COR-L47 (cell line): Measurements from ENCODE around the gene RAD21L1.

ENCODE experiments used
- DNase-seq: peaks from one replicate; lab custom pipeline; 2025; lab: John Stamatoyannopoulos, UW

RAD21L1 gene

DNA sequence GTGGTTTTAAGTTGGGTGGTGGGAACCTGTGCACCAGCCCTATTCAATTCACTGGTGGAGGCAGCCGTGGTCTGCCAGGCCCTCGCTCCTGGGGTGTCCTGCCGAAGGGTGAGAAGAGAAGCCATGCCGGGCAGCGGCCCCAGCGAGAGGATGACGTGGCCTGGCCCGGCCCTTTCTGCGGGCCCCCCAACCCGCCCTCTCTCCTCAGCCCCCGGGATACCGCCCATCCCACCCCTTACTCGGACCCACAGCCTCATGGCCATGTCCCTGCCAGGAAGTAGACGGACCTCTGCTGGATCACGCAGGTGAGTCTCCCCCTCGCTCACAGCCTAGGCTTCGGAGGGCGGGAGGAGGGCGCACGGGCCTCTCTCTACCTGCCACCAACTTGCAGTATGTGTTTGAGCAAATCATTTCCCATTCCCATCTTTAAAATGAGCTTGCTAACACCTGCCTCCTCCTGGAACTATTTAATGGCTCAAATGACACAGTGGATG, 70.3 kb downstream of the RAD21L1 start:
- no peak for DNase-seq

GRCh38 chr20:1296922-1297321, 71.1 kb downstream of the RAD21L1 start:
- DNase-seq = no peak

- no peak for DNase-seq
These were observed 71.6 kb downstream of the RAD21L1 start for GRCh38 chr20:1297486-1297885.

GRCh38 chr20:1298166-1298565, 72.3 kb downstream of the RAD21L1 start:
- DNase-seq = no peak

- no peak for DNase-seq
These were observed 73.2 kb downstream of the RAD21L1 start for GRCh38 chr20:1298888-1299511.

DNA sequence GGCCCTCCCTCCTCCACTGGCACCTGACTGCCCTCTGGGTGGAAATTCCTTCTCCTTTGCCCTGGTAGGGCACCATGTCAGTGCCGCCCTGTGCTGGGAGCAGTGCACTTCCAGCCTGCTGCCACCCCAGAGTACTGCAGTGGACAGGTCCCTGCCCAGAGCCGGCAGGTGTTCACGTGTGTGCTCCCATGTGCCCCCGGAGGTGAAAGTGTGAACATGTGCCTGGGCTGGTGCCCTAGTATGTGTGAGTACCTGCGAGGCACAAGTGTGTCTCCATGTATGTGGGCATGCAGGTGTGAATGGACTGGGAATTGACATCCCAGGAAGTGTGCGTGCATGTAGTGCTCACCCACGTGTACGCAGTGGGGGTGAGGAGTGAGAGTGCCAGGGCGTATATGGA, 73.7 kb downstream of the RAD21L1 start:
- peak; percentile 49 for DNase-seq

DNA sequence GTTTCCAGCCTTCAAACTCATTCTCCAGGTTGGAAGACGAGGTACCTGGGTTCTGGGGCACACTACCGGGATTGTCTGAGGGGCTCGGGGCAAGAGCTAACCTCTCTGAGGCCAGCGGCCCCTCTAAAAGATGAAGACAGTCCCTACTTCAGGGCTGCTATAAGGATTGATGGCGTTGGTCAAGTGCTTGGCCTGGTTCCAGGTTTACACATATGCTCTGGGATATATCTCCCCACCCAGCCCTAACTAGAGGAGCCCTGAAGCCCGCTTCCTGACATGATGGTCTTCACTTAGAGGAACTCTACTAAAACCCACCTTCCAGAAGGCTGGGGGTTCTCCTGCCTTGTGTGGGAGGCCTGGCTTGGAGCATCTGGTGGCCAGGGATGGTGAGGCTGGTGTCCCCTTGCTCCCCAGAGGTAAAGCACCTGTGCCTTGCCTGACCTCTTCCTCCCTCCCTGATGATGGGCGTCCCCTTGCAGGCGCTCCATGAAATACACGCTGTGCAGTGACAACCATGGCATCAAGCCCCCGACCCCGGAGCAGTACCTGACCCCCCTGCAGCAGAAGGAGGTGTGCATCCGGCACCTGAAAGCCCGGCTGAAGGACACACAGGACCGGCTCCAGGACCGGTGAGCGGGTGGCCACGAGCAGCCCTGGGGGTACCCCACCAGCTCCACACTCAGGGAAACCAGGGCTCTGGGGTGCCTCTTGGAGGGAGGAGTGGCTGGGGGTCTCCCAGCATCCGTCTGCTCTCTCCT, 74.4 kb downstream of the RAD21L1 start:
- no peak for DNase-seq

DNA sequence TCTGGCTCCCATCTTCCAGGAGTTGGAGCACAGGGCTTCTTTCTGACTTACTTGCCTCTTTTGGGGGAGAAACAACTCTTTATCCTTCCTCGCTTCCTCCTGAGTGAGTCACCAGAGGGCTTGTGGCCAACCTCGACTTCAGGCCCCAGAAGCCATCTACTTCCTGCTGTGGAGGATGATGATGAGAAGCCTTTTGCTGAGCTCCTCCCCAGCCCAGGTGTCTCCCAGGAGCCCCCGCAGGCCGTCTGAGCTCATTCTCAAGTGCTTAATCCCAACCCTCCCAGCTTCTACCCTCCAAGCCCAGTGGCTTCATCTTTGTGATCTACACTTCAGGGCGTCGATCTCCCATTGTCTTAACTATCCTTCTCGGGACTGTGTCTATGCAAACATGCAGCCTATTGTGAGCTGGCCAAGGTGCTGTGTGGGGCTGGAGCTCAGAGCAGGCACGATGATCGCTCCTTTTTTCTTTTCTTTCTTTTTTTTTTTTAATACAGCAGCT, 75.2 kb downstream of the RAD21L1 start:
- no peak for DNase-seq

- DNase-seq = no peak
These were observed 77.1 kb downstream of the RAD21L1 start for GRCh38 chr20:1302685-1303541.

DNA sequence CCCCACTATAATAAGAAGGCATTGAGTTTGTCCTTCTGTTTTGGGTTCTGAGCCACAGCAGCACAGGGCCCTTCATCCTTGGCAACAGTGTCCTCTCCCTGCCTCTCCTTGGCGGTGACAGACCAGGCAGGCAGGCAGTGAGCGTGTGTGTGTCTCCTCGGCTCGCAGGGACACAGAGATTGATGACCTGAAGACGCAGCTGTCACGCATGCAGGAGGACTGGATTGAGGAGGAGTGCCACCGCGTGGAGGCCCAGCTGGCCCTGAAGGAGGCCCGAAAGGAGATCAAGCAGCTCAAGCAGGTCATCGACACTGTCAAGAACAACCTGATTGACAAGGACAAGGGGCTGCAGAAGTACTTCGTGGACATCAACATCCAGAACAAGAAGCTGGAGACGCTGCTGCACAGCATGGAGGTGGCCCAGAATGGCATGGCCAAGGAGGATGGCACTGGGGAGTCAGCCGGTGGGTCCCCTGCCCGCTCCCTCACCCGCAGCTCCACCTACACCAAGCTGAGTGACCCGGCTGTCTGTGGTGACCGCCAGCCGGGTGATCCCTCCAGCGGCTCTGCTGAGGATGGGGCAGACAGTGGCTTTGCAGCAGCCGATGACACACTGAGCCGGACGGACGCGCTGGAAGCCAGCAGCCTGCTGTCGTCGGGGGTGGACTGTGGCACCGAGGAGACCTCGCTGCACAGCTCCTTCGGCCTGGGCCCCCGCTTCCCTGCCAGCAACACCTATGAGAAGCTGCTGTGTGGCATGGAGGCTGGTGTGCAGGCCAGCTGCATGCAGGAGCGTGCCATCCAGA, 79.1 kb downstream of the RAD21L1 start:
- DNase-seq = no peak
